HG03039 (cell line): ENCODE measurements around the gene RAB40B.
"Not testable (repeated sequence)": the region's sequence is repeated elsewhere in the genome, so short reads cannot be mapped to it uniquely, and the experiment has no call there.

Experiments used
- ATAC-seq: cut with Tn5 transposase; IDR thresholded peaks from one replicate; pipeline ENCODE4 v1.9.1; 2021; ENCODE audit warnings: mild to moderate bottlenecking, moderate library complexity; ENCODE audit not compliant: unreplicated experiment

The RAB40B gene, protein sequence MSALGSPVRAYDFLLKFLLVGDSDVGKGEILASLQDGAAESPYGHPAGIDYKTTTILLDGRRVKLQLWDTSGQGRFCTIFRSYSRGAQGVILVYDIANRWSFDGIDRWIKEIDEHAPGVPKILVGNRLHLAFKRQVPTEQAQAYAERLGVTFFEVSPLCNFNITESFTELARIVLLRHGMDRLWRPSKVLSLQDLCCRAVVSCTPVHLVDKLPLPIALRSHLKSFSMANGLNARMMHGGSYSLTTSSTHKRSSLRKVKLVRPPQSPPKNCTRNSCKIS

GRCh38 chr17:82698065-82698973, at the start of gene RAB40B:
TSS of gene RAB40B (minus strand) at chr17:82698698. CDS start at chr17:82698596, 102 bp downstream.
- ATAC-seq = peak; percentile 95

GRCh38 chr17:82745524-82745923, 47.0 kb upstream of the RAB40B start:
- no peak for ATAC-seq

- ATAC-seq = not testable (repeated sequence)
Observed at GRCh38 chr17:82744736-82745135, 46.2 kb upstream of the RAB40B start.

GRCh38 chr17:82743344-82744219, 45.1 kb upstream of the RAB40B start:
- ATAC-seq = no peak

DNA sequence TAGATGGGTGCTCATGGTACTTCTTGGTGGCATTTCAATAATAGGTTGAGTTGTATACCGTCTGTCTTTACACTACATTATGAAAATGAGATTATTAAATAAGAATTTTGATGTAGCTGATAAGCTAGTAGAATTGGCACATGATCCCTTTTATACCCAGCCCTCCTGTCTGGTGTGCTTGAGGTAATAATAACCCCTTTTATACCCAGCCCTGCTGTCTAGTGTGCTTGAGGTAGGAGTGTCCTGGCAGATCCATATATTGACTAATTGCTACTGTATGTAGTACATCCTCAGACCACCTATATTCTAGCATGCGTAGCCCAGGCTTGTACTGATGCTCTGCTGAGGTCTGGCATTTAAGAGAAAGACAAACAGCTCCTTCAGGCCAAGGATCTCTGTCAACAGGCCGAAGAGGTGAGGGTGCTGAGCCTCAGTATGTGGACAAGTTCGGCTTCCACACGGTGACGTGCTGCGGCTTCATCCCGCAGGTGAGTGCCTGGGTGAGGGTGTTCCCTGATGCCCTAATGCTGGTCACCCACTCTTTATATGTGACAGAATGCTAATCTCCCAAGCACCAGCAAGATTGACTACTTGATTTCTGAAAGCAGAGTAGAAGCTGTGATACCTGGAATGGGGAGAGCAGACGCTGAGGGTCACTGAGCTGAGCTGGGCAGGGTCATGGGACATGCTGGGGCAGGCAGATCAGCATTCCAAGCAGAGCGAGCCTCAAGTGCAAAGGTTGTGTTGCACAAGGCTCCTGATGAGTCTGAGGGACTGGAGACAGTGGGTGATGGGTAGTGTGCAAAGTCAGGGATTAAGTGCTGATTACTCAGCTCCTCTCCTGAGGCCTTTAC, 42.6 kb upstream of the RAB40B start:
- ATAC-seq = no peak

DNA sequence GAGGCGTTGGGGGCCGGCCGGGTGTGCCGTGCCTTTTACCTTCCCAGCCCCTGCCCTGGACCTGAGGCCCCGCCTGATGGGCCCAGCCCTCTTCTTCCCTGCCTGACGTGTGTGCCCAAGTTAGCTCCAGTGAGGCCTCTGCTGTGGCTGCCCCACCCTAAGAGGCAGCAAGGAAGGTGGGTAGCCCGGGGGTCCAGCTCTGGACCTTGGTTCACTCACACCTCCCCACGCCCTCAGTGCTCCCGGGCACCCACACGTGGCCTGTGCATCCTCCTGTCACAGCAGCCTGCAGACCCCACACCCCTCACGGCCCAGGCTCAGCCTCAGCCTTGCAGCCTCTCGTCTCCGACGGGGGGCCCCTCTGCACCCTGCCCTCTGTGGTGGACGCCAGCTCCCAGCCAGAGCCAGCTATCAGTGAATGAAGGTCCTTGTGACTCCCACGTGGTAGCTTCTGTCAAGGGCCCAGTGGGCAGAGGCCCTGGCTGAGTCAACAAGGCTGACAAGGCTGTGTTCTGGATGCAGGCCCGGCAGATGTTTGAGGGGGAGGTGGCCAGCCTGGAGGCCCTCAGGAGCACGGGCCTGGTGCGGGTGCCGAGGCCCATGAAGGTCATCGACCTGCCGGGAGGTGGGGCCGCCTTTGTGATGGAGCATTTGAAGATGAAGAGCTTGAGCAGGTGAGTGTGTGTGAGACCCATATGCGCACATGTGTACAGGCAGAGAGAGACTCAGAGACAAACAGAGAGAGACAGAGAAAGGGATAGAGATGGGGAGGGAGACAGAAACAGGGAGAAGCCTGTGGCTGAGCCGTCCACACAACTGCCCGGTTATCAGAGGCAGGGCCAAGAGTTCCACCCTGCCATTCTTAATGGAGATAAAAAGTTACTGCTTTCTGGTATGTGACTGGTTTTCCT, 39.7 kb upstream of the RAB40B start:
- no peak for ATAC-seq

- ATAC-seq = no peak
Observed at GRCh38 chr17:82736511-82737185, 38.1 kb upstream of the RAB40B start.

DNA sequence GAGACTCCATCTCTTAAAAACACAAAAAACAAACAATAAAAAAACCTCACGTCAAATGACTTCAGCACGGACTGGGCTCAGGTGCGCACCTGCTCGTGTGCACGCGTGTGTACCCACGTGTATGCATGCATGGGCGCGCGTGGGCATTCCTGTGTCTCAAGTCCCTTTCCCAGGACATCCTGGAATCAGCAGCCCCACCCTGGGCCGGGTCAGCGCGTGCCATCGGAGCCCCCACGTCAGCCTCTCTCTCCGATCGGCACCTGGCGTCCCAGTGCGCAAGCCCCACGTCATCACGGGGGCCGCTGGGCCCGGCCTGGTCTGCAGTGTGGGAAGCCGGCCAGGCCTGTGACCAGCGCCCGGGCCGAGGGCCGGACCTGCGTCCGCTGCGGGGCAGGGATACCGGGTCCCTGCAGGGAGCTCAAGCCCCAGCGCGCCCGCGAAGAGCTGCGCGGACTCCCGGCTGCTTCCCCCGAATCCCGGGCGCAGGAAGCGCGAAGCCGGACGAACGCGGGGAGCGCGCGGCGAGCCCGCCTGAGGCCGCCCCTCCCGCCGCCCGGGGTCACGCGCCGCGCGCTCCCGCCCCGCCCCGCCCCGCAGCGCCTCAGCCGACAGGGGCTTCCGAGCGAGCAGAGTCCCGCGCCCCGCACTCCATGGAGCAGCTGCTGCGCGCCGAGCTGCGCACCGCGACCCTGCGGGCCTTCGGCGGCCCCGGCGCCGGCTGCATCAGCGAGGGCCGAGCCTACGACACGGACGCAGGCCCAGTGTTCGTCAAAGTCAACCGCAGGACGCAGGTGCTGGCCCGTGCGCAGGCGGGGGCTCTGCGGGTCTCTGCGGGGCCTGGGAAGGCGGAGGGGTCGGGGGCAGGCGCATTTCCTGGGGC, 36.7 kb upstream of the RAB40B start, which contains the start of gene FN3K:
Gene FN3K (plus strand): TSS at position 629 of the 880 bp plus-strand sequence. CDS start 22 bp downstream, at position 651.
- no peak for ATAC-seq

GRCh38 chr17:82732118-82732743, 33.7 kb upstream of the RAB40B start:
- ATAC-seq = no peak

GRCh38 chr17:82729479-82730260, 31.2 kb upstream of the RAB40B start:
- no peak for ATAC-seq

- no peak for ATAC-seq
Observed at GRCh38 chr17:82726427-82726826, 27.9 kb upstream of the RAB40B start.

- no peak for ATAC-seq
Observed at GRCh38 chr17:82723169-82723807, 24.8 kb upstream of the RAB40B start.

DNA sequence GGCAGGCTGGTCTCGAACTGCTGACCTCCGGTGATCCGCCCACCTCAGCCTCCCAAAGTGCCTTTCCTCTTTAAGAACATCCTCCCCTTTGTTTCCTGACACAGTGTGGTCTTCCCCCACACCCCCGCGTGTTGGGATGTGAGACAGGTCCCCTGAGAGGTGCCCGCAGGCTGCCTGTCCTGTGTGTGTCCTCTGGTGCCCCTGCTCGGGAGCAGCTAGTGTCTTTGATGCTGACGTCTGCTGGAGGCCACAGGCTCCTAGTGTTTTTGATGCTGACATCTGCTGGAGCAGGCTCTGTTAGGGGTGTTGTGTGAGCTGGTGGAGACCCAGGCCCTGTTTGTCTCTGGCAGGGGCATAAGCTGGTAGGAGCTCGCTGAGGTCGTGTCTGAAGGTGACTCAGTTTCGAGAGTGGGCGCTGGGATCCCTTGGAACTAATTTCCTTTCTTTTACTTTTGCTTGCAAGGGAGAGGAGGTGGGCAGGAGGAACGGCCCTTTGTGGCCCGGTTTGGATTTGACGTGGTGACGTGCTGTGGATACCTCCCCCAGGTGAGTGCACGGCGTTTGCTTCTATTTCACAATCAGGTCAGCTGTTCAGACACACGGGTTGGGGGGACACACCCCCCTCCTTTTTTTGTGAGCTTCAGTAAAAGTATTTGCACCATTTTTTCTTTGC, 24.0 kb upstream of the RAB40B start:
- ATAC-seq = no peak

DNA sequence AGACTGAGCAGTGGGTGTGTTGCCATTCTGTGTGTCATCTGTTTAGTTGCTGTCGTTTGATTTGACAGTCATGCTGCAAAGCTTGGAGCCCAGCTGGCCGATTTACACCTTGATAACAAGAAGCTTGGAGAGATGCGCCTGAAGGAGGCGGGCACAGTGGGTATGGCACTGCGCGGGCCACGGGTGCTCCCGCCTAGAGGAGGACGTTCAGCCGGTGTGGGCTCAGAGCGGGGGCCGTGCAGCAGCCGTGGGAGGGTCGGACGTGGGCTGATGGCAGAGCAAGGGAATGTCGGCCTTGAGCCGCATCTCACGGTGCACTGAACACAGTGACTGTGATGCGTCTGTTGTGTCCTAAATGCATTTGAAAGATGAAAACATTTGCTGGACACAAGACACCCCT, 21.7 kb upstream of the RAB40B start:
- ATAC-seq = no peak

DNA sequence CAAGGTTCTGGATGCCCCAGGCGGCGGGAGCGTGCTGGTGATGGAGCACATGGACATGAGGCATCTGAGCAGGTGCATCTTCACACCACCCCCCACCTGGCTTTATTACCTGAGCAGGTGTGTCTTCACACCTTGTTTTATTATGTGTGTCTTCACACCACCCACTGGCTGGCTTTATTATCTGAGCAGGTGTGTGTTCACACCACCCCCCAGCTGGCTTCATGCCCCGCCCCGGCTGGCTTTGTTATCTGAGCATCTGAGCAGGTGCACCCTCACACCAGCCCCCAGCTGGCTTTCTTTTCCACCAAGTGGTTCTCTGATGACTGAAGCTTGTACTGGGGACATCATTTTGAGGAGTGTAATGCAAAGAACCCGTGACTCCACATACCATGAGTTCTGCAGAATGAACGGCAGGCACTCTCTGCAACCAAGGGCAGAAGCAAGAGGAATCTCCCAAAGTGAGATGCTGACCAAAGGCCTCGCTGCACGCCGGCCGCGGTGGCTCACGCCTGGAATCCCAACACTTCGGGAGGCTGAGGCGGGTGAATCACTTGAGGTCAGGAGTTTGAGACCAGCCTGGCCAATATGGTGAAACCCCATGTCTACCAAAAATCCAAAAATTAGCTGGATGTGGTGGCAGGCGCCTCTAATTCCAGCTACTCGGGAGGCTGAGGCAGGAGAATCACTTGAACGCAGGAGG, 20.6 kb upstream of the RAB40B start:
- no peak for ATAC-seq
